ENCODE measurements around the gene ZSCAN9.

Gene ZSCAN9

GRCh38 chr6:28254121-28254519, 29.0 kb downstream of the ZSCAN9 start:
- no peaks in the 10 kb centered on the region for H3K36me3 ChIP-seq (ENCODE audit: insufficient read depth)
- H3K4me3 ChIP-seq (IDR thresholded peaks at IDR 0.05; ENCODE audit: insufficient read depth, low read depth, low read length): no peak overlapping the region
- H2AFZ ChIP-seq (ENCODE audit: low read depth): no peak overlapping the region
- no peak for TF ChIP-seq CTCF (conservative IDR thresholded peaks at IDR 0.05; ENCODE audit: low read depth, low read length)
- H3K27ac ChIP-seq: no peak overlapping the region
- H4K20me1 ChIP-seq (ENCODE audit: insufficient read depth): no peaks in the 10 kb centered on the region
- H3K9ac ChIP-seq: no peak overlapping the region
- no peak overlapping the region for H3K4me2 ChIP-seq
- H3K79me2 ChIP-seq (ENCODE audit: insufficient read depth, low read depth): peaks cover 6% of the 10 kb centered on the region; the same call in 1 of the 2 replicates
- peaks cover 16% of the 10 kb centered on the region for H3K4me1 ChIP-seq (ENCODE audit: low read depth, poor library complexity, severe bottlenecking)
- H3K27me3 ChIP-seq (ENCODE audit: insufficient read depth, low read depth): no peaks in the 10 kb centered on the region

GRCh38 chr6:28257042-28257441, 32.0 kb downstream of the ZSCAN9 start:
- H3K79me2 ChIP-seq (ENCODE audit: insufficient read depth, low read depth): no peaks in the 10 kb centered on the region
- peaks cover 7% of the 10 kb centered on the region for H3K4me1 ChIP-seq (ENCODE audit: low read depth, poor library complexity, severe bottlenecking)
- no peak for TF ChIP-seq CTCF (conservative IDR thresholded peaks at IDR 0.05; ENCODE audit: low read depth, low read length)
- no peak overlapping the region for H3K4me3 ChIP-seq (IDR thresholded peaks at IDR 0.05; ENCODE audit: insufficient read depth, low read depth, low read length)
- H3K36me3 ChIP-seq (ENCODE audit: insufficient read depth): no peaks in the 10 kb centered on the region
- no peaks in the 10 kb centered on the region for H3K27me3 ChIP-seq (ENCODE audit: insufficient read depth, low read depth)
- no peaks in the 10 kb centered on the region for H4K20me1 ChIP-seq (ENCODE audit: insufficient read depth)
- no peak overlapping the region for H3K4me2 ChIP-seq
- H3K27ac ChIP-seq: no peak overlapping the region
- no peak overlapping the region for H2AFZ ChIP-seq (ENCODE audit: low read depth)
- no peak overlapping the region for H3K9ac ChIP-seq

GRCh38 chr6:28258877-28259777, 34.1 kb downstream of the ZSCAN9 start, which contains the start of gene NKAPL:
TSS of gene NKAPL (plus strand) at chr6:28259297. CDS start at chr6:28259372, 75 bp downstream.
- no peak within 1 kb of the TSS for H2AFZ ChIP-seq (ENCODE audit: low read depth)
- no peak for TF ChIP-seq CTCF (conservative IDR thresholded peaks at IDR 0.05; ENCODE audit: low read depth, low read length)
- no peaks in the 10 kb centered on the region for H4K20me1 ChIP-seq (ENCODE audit: insufficient read depth)
- H3K79me2 ChIP-seq (ENCODE audit: insufficient read depth, low read depth): no peaks in the 10 kb centered on the region
- no peaks in the 10 kb centered on the region for H3K36me3 ChIP-seq (ENCODE audit: insufficient read depth)
- no peak within 1 kb of the TSS for H3K27ac ChIP-seq
- H3K4me2 ChIP-seq: no peak within 1 kb of the TSS
- no peak within 1 kb of the TSS for H3K9ac ChIP-seq
- H3K4me3 ChIP-seq (IDR thresholded peaks at IDR 0.05; ENCODE audit: insufficient read depth, low read depth, low read length): no peak within 1 kb of the TSS
- H3K27me3 ChIP-seq (ENCODE audit: insufficient read depth, low read depth): no peaks in the 10 kb centered on the region
- H3K4me1 ChIP-seq (ENCODE audit: low read depth, poor library complexity, severe bottlenecking): no peaks in the 10 kb centered on the region

GRCh38 chr6:28263922-28264321, 38.8 kb downstream of the ZSCAN9 start:
- H3K4me3 ChIP-seq (IDR thresholded peaks at IDR 0.05; ENCODE audit: insufficient read depth, low read depth, low read length): no peak overlapping the region
- H3K27ac ChIP-seq: no peak overlapping the region
- no peaks in the 10 kb centered on the region for H4K20me1 ChIP-seq (ENCODE audit: insufficient read depth)
- no peaks in the 10 kb centered on the region for H3K27me3 ChIP-seq (ENCODE audit: insufficient read depth, low read depth)
- H3K4me1 ChIP-seq (ENCODE audit: low read depth, poor library complexity, severe bottlenecking): peaks cover 17% of the 10 kb centered on the region
- H3K9ac ChIP-seq: no peak overlapping the region
- H3K4me2 ChIP-seq: no peak overlapping the region
- H3K79me2 ChIP-seq (ENCODE audit: insufficient read depth, low read depth): no peaks in the 10 kb centered on the region
- no peaks in the 10 kb centered on the region for H3K36me3 ChIP-seq (ENCODE audit: insufficient read depth)
- H2AFZ ChIP-seq (ENCODE audit: low read depth): no peak overlapping the region
- TF ChIP-seq CTCF (conservative IDR thresholded peaks at IDR 0.05; ENCODE audit: low read depth, low read length): no peak

Measured in KMS-11 (cell line).